H1 (cell line): ENCODE measurements around the gene TIMM10B. TPM values are rescaled to one million over a fixed set of nuclear protein-coding genes. Genes with fewer than 3 reads are reported as not detected.

ENCODE experiments used
- CTCF ChIA-PET: fragments of 300-600 bp; sonication (Branson Sonifier 250); formaldehyde crosslinking; loops from one replicate; lab custom pipeline; 2021; ENCODE audit not compliant: partially characterized antibody; lab: Charles Lee
- POLR2A ChIA-PET: fragments of 300-600 bp; sonication (Branson Sonifier 250); formaldehyde crosslinking; loops from one replicate; lab custom pipeline; 2021; ENCODE audit warnings: inconsistent platforms; ENCODE audit not compliant: partially characterized antibody; lab: Charles Lee
- DNase-seq, 2 experiments: peaks; one replicate each; pipeline versions ENCODE4 v3.0.0 to v3.0.0-alpha.2; 2010 to 2022; ENCODE audit warnings: low spot score in 2 of 2, low read depth in 1 of 2, mixed read lengths in 1 of 2
- FAIRE-seq: peaks from 2 replicates; lab custom pipeline; 2011; peaks lifted over from hg19 to GRCh38; lab: Jason Lieb, UNC
- H2AFZ ChIP-seq: 2 replicates; pipeline ENCODE4 v1.8.1; 2012; ENCODE audit warnings: low read length, inconsistent platforms
- H2AK5ac ChIP-seq: 2 replicates; pipeline ENCODE4 v1.6.1; 2013; ENCODE audit warnings: low read depth, low read length
- H2BK120ac ChIP-seq: replicated peaks from 2 replicates; pipeline ENCODE3; 2013; ENCODE audit warnings: low read depth, low read length, inconsistent platforms
- H2BK12ac ChIP-seq: 2 replicates; pipeline ENCODE4 v1.6.1; 2013; ENCODE audit warnings: low read depth, low read length
- H2BK15ac ChIP-seq: 2 replicates; pipeline ENCODE4 v1.6.1; 2013; ENCODE audit warnings: low read length
- H2BK20ac ChIP-seq: 2 replicates; pipeline ENCODE4 v1.6.1; 2013; ENCODE audit warnings: low read length
- H2BK5ac ChIP-seq: 2 replicates; pipeline ENCODE4 v1.6.1; 2013; ENCODE audit warnings: low read depth, low read length
- H3K14ac ChIP-seq: 2 replicates; pipeline ENCODE4 v1.6.1; 2013; ENCODE audit warnings: inconsistent platforms; ENCODE audit not compliant: insufficient read length
- H3K18ac ChIP-seq: 2 replicates; pipeline ENCODE4 v1.6.1; 2013; ENCODE audit warnings: low read length; ENCODE audit errors: extremely low read depth
- H3K23ac ChIP-seq: 2 replicates; pipeline ENCODE4 v1.6.1; 2013; ENCODE audit warnings: inconsistent platforms; ENCODE audit not compliant: insufficient read length
- H3K23me2 ChIP-seq: 2 replicates; pipeline ENCODE4 v1.6.1; 2013; ENCODE audit warnings: low read depth, low read length
- H3K27ac ChIP-seq: 2 replicates; pipeline ENCODE4 v1.6.1; 2011; ENCODE audit warnings: low read depth, low read length, inconsistent platforms
- H3K27me3 ChIP-seq, 4 experiments: replicated peaks in 1 of 4; 1 replicate in 1 of 4; 2 replicates in 3 of 4; pipeline versions ENCODE4 v1.6.1 to v1.8.1; 2011 to 2013; ENCODE audit warnings: low read length in 3 of 4, mild to moderate bottlenecking in 3 of 4, inconsistent platforms in 2 of 4, mixed read lengths in 2 of 4, moderate library complexity in 1 of 4; ENCODE audit not compliant: control insufficient read depth in 3 of 4, insufficient read depth in 3 of 4; ENCODE audit errors: extremely low read depth in 1 of 4
- H3K36me3 ChIP-seq, 4 experiments: 2 replicates each; pipeline versions ENCODE4 v1.6.1 to v1.8.1; 2011 to 2013; ENCODE audit warnings: mild to moderate bottlenecking in 4 of 4, low read length in 3 of 4, moderate library complexity in 2 of 4, control low read depth in 1 of 4, inconsistent platforms in 1 of 4; ENCODE audit not compliant: insufficient read depth in 4 of 4, control insufficient read depth in 2 of 4
- H3K4ac ChIP-seq: replicated peaks from 2 replicates; pipeline ENCODE3; 2013; ENCODE audit warnings: low read length, low read depth, mixed read lengths, inconsistent platforms; ENCODE audit not compliant: insufficient read length
- H3K4me1 ChIP-seq, 4 experiments: replicated peaks in 1 of 4; 1 replicate in 1 of 4; 2 replicates in 3 of 4; pipeline versions ENCODE4 v1.6.1 to v1.8.1; 2011 to 2013; ENCODE audit warnings: low read length in 3 of 4, inconsistent platforms in 2 of 4, mixed read lengths in 1 of 4; ENCODE audit not compliant: insufficient read depth in 4 of 4, control insufficient read depth in 3 of 4
- H3K4me2 ChIP-seq, 2 experiments: 2 replicates each; pipeline versions ENCODE4 v1.6.1 to v1.8.1; 2011 to 2013; ENCODE audit warnings: low read depth in 2 of 2, low read length in 2 of 2, control low read depth in 1 of 2, inconsistent platforms in 1 of 2, mild to moderate bottlenecking in 1 of 2; ENCODE audit not compliant: insufficient read depth in 1 of 2
- H3K4me3 ChIP-seq, 4 experiments: fragments of 200-600, 300-600 bp in 1 of 4; sonication (generic), shearing (Covaris generic), sonication (Bioruptor Twin) in 1 of 4; 2 replicates each; pipeline versions ENCODE4 v1.5.1 to v1.8.1; 2011 to 2016; ENCODE audit warnings: low read length in 4 of 4, low read depth in 3 of 4, control low read depth in 2 of 4, inconsistent platforms in 2 of 4, mild to moderate bottlenecking in 2 of 4, mixed read lengths in 1 of 4, moderate library complexity in 1 of 4; ENCODE audit not compliant: insufficient read depth in 2 of 4; ENCODE audit errors: extremely low read depth in 1 of 4
- H3K56ac ChIP-seq: replicated peaks from 2 replicates; pipeline ENCODE3; 2013; ENCODE audit warnings: low read depth, mild to moderate bottlenecking, mixed read lengths, low read length, inconsistent platforms; ENCODE audit not compliant: insufficient read length
- H3K79me1 ChIP-seq: 2 replicates; pipeline ENCODE4 v1.6.1; 2013; ENCODE audit warnings: low read depth, low read length, control low read depth
- H3K79me2 ChIP-seq, 2 experiments: 2 replicates each; pipeline versions ENCODE4 v1.6.1 to v1.8.1; 2012 to 2013; ENCODE audit warnings: low read length in 2 of 2, mild to moderate bottlenecking in 2 of 2, inconsistent platforms in 1 of 2; ENCODE audit not compliant: insufficient read depth in 2 of 2, control insufficient read depth in 1 of 2
- H3K9ac ChIP-seq, 4 experiments: replicated peaks in 1 of 4; 1 replicate in 1 of 4; 2 replicates in 3 of 4; pipeline versions ENCODE4 v1.6.1 to v1.8.1; 2011 to 2013; ENCODE audit warnings: low read depth in 3 of 4, low read length in 3 of 4, control low read depth in 2 of 4, mild to moderate bottlenecking in 2 of 4, moderate library complexity in 2 of 4, inconsistent platforms in 1 of 4; ENCODE audit errors: extremely low read depth in 1 of 4
- H3K9me3 ChIP-seq, 2 experiments: 2 replicates each; pipeline versions ENCODE4 v1.6.1 to v1.8.1; 2012 to 2013; ENCODE audit warnings: mild to moderate bottlenecking in 2 of 2, moderate library complexity in 2 of 2, control low read depth in 1 of 2, inconsistent platforms in 1 of 2, low read depth in 1 of 2, low read length in 1 of 2, mixed read lengths in 1 of 2; ENCODE audit not compliant: insufficient read depth in 2 of 2
- H4K20me1 ChIP-seq, 2 experiments: replicated peaks in 1 of 2; 2 replicates each; pipeline versions ENCODE3 to v1.8.1; 2011 to 2013; ENCODE audit warnings: inconsistent platforms in 2 of 2, low read length in 2 of 2, mild to moderate bottlenecking in 1 of 2; ENCODE audit not compliant: insufficient read depth in 2 of 2, control insufficient read depth in 1 of 2
- H4K5ac ChIP-seq: 2 replicates; pipeline ENCODE4 v1.6.1; 2013; ENCODE audit warnings: low read length, low read depth, mixed read lengths, inconsistent platforms; ENCODE audit not compliant: insufficient read length
- H4K8ac ChIP-seq: 2 replicates; pipeline ENCODE4 v1.8.0; 2013; ENCODE audit warnings: mild to moderate bottlenecking, moderate library complexity, low read length, inconsistent platforms; ENCODE audit not compliant: insufficient read depth; ENCODE audit errors: extremely low read depth
- H4K91ac ChIP-seq: replicated peaks from 2 replicates; pipeline ENCODE3; 2013; ENCODE audit warnings: low read length, mixed read lengths, inconsistent platforms; ENCODE audit not compliant: insufficient read length
- BCL11A ChIP-seq, 2 experiments: IDR thresholded peaks; one replicate each; pipeline ENCODE4 v1.6.1; 2011; ENCODE audit warnings: low read depth in 2 of 2, low read length in 2 of 2, mild to moderate bottlenecking in 2 of 2
- BRCA1 ChIP-seq: IDR thresholded peaks from 2 replicates; pipeline ENCODE4 v1.6.1; 2012; ENCODE audit warnings: low read depth, low read length, improper control_type of control experiment
- CEBPB ChIP-seq: IDR thresholded peaks from 2 replicates; pipeline ENCODE4 v1.6.1; 2012; ENCODE audit warnings: low read depth, low read length
- HDAC2 ChIP-seq, 2 experiments: fragments of 300-600 bp in 1 of 2; sonication (generic) in 1 of 2; IDR thresholded peaks; 2 replicates each; pipeline ENCODE4 v1.6.1; 2011 to 2012; ENCODE audit warnings: low read depth in 2 of 2, low read length in 2 of 2, mild to moderate bottlenecking in 2 of 2, moderate library complexity in 2 of 2, borderline replicate concordance in 1 of 2, inconsistent platforms in 1 of 2
- KDM1A ChIP-seq: fragments of 200-600, 300-600 bp; sonication (generic); IDR thresholded peaks from 2 replicates; pipeline ENCODE4 v1.7.1; 2016; ENCODE audit warnings: mild to moderate bottlenecking, low read length, borderline replicate concordance
- MAFK ChIP-seq: IDR thresholded peaks from 2 replicates; pipeline ENCODE4 v1.6.1; 2012; ENCODE audit warnings: low read depth, mild to moderate bottlenecking, improper control_type of control experiment, low read length
- POLR2AphosphoS5 ChIP-seq: IDR thresholded peaks from 2 replicates; pipeline ENCODE4 v1.6.1; 2011; ENCODE audit warnings: low read depth, low read length
- POU5F1 ChIP-seq: IDR thresholded peaks from 2 replicates; pipeline ENCODE4 v1.6.1; 2011; ENCODE audit warnings: low read depth, mild to moderate bottlenecking, low read length, moderate library complexity
- RAD21 ChIP-seq, 2 experiments: IDR thresholded peaks in 1 of 2; conservative IDR thresholded peaks in 1 of 2; 2 replicates each; pipeline ENCODE4 v1.6.1; 2011; ENCODE audit warnings: low read depth in 2 of 2, low read length in 2 of 2, improper control_type of control experiment in 1 of 2, inconsistent platforms in 1 of 2, mild to moderate bottlenecking in 1 of 2, moderate library complexity in 1 of 2
- RFX5 ChIP-seq: IDR thresholded peaks from 2 replicates; pipeline ENCODE4 v1.6.1; 2011; ENCODE audit warnings: low read depth, low read length, improper control_type of control experiment, borderline replicate concordance
- SIN3A ChIP-seq, 2 experiments: IDR thresholded peaks in 1 of 2; conservative IDR thresholded peaks in 1 of 2; 2 replicates each; pipeline ENCODE4 v1.6.1; 2011 to 2012; ENCODE audit warnings: low read length in 2 of 2, improper control_type of control experiment in 1 of 2, low read depth in 1 of 2, mild to moderate bottlenecking in 1 of 2
- SIRT6 ChIP-seq: IDR thresholded peaks from one replicate; pipeline ENCODE4 v1.7.1; 2012; ENCODE audit warnings: low read length, inconsistent platforms
- WGBS, 2 experiments: shearing (Covaris generic) in 1 of 2; methylation state at CpG; one replicate each; pipeline versions ENCODE4 v1.1.6 to v1.1.7; 2013 to 2015; ENCODE audit warnings: low lambda C conversion rate in 2 of 2, mixed read lengths in 2 of 2, inconsistent platforms in 1 of 2, low coverage in 1 of 2, missing lambda C conversion rate in 1 of 2; ENCODE audit not compliant: insufficient replicate concordance in 2 of 2, insufficient coverage in 1 of 2, insufficient read length in 1 of 2; ENCODE audit errors: extremely low coverage in 1 of 2, missing lambda C conversion rate in 1 of 2; 5-methylcytosine and 5-hydroxymethylcytosine counted together
- polyA plus RNA-seq, 7 experiments: library from polyadenylated mRNA; depleted of rRNA in 3 of 7; stranded (reverse) in 5 of 7; unstranded in 2 of 7; fragments of >200 nt in 5 of 7; fragments of 200-250 nt in 2 of 7; gene quantifications; 1 replicate in 5 of 7; 2 replicates in 1 of 7; 4 replicates in 1 of 7; pipeline versions ENCODE4 v1.2.1 to v1.2.3, GENCODE V29; 2011 to 2013; ENCODE audit warnings: missing spikeins in 2 of 7, mixed read lengths in 2 of 7
- total RNA-seq: library from RNA; stranded (reverse); fragmentation: NEBNext Ultra II Directional; extraction: Animal tissue kit (Norgen Biotek cat#: 25700); gene quantifications from 2 replicates; pipeline ENCODE4 v1.2.1, GENCODE V29; 2021
- TF ChIP-seq, protein P1 (sequence below): IDR thresholded peaks from 2 replicates; pipeline ENCODE4 v1.6.1; 2011; ENCODE audit warnings: low read length, improper control_type of control experiment

TIMM10B gene
- total and polyA plus RNA-seq, 2 of the 8 experiments (the other 6 are each of a cell fraction or from before 2014, with no cell fraction given) = 38.2 to 47.8 TPM

- DNase-seq (no peak), FAIRE-seq (no peak)
- Histone ChIP-seq H3K79me1 (peaks cover 9% of the 10 kb centered on the region), H3K4me1 (peaks cover 2 to 8% (median 5%) of the 10 kb centered on the region in 4 experiments), H3K18ac (no peak overlapping the region), H3K23ac (no peak overlapping the region), H2BK5ac (no peak overlapping the region), H3K79me2 (peaks cover 9 to 27% of the 10 kb centered on the region in 2 experiments; a peak in 3 of 4 replicates), H3K9ac (no peak overlapping the region), H4K8ac (no peak overlapping the region), H3K9me3 (no peaks in the 10 kb centered on the region), H2AFZ (no peak overlapping the region), H2BK12ac (no peak overlapping the region), H2BK120ac (no peak overlapping the region), H3K27ac (no peak overlapping the region), H4K91ac (no peak overlapping the region), H3K36me3 (peaks cover 9 to 47% (median 27%) of the 10 kb centered on the region in 4 experiments), H3K56ac (no peak overlapping the region), H3K4me3 (no peak overlapping the region), H3K27me3 (no peaks in the 10 kb centered on the region), H3K23me2 (peaks cover 9% of the 10 kb centered on the region), H3K4ac (no peak overlapping the region), H3K14ac (no peak overlapping the region), H4K20me1 (peaks cover 0 to 10% of the 10 kb centered on the region in 2 experiments), H3K4me2 (no peak overlapping the region), H2BK20ac (no peak overlapping the region), H2BK15ac (no peak overlapping the region), H2AK5ac (no peak overlapping the region), H4K5ac (no peak overlapping the region)
- 78 to 100% methylated on average over 1 to 3 of the region's 3 CpGs for WGBS, 2 experiments
- CTCF ChIA-PET = interaction anchor here (0.8 to 4.0 kb wide), 4 partner anchors 9 to 106 kb away, joined by 3 to 25 read pairs (median 7); no protein-coding TSS in a partner anchor
- POLR2A ChIA-PET = interaction anchor here (1.0 to 2.1 kb wide), 3 partner anchors 9 to 126 kb away, joined by 3 to 12 read pairs (median 3); partner anchors contain the start of gene TAF10
- TF ChIP-seq CEBPB (no peak), SIRT6 (no peak), SIN3A (conservative IDR thresholded peaks at IDR 0.05 in 1 of 2, IDR thresholded peaks at IDR 0.05 in 1 of 2; ENCODE audit: low read depth in 1 of 2, low read length in 2 of 2) (no peak), POLR2AphosphoS5 (no peak), HDAC2 (IDR thresholded peaks at IDR 0.05; ENCODE audit: borderline replicate concordance in 1 of 2, low read depth in 2 of 2, low read length in 2 of 2) (no peak), POU5F1 (no peak), MAFK (no peak), BRCA1 (no peak), RAD21 (IDR thresholded peaks at IDR 0.05 in 1 of 2, conservative IDR thresholded peaks at IDR 0.05 in 1 of 2; ENCODE audit: low read depth in 2 of 2, low read length in 2 of 2) (no peak), RFX5 (no peak), KDM1A (no peak), BCL11A (IDR thresholded peaks at IDR 0.05; ENCODE audit: low read depth in 2 of 2, low read length in 2 of 2) (no peak)
- TF ChIP-seq, protein P1, sequence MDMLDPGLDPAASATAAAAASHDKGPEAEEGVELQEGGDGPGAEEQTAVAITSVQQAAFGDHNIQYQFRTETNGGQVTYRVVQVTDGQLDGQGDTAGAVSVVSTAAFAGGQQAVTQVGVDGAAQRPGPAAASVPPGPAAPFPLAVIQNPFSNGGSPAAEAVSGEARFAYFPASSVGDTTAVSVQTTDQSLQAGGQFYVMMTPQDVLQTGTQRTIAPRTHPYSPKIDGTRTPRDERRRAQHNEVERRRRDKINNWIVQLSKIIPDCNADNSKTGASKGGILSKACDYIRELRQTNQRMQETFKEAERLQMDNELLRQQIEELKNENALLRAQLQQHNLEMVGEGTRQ = no peak
Observed at GRCh38 chr11:6485661-6486060, 4.4 kb downstream of the TIMM10B start.
